ENCODE data around the gene POU2F2. TPM values are rescaled to one million over a fixed set of nuclear protein-coding genes. Genes with fewer than 3 reads are reported as not detected.

The POU2F2 gene
- polyA plus RNA-seq, 1 of the 3 experiments (the other 2 are of a cell fraction), result 0.49 TPM

DNA sequence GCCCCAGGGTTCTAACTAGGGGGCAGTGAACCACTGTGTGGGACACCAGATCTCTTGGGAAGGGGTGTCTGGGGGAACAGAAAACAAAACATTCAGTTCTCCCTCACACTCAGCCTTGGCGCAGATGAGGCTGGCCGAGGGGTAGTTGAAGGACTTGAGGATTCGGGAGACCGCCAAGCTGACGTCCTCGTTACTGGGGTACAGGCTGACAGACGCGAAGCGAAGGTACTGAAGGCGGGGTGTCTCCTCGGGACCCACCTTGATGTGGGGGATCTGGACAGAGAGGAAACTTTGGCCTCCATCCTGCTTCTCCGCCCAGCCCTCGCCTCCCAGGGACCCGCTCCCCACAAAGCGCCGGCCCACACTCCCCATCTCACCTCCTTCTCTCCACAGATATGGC, 69.9 kb downstream of the POU2F2 start:
- Histone ChIP-seq H3K9ac (no peak overlapping the region), H2AFZ (ENCODE audit: low read depth) (no peak overlapping the region), H3K4me3 (ENCODE audit: low read depth in 2 of 2, low read length in 1 of 2) (no peak overlapping the region), H3K27me3 (ENCODE audit: insufficient read depth) (peaks cover 16% of the 10 kb centered on the region), H3K27ac (ENCODE audit: low read depth in 2 of 2, low read length in 1 of 2) (no peak overlapping the region), H3K79me2 (ENCODE audit: insufficient read depth) (no peaks in the 10 kb centered on the region), H3F3A (replicated peaks; ENCODE audit: insufficient read depth) (no peaks in the 10 kb centered on the region), H3K4me1 (ENCODE audit: control insufficient read depth in 1 of 2, insufficient read depth in 2 of 2, low read depth in 1 of 2, low read length in 1 of 2) (peaks cover 0 to 15% of the 10 kb centered on the region in 2 experiments; a peak in 2 of 4 replicates), H3K9me3 (no peaks in the 10 kb centered on the region), H4K20me1 (ENCODE audit: insufficient read depth) (no peaks in the 10 kb centered on the region), H3K4me2 (no peak overlapping the region), H3K9me2 (no peaks in the 10 kb centered on the region), H3K36me3 (replicated peaks in 1 of 2; ENCODE audit: control insufficient read depth in 1 of 2, insufficient read depth in 2 of 2, low read length in 1 of 2) (no peaks in the 10 kb centered on the region)
- ChIA-PET CTCF (no interaction called here), POLR2A (no interaction called here)
- TF ChIP-seq TEAD4 (IDR thresholded peaks at IDR 0.05; ENCODE audit: borderline replicate concordance, insufficient read depth) (no peak), RAD21 (IDR thresholded peaks at IDR 0.05; ENCODE audit: low read length) (no peak), JUND (IDR thresholded peaks at IDR 0.05) (no peak), SMC3 (IDR thresholded peaks at IDR 0.05; ENCODE audit: low read depth, low read length) (no peak), NFIC (IDR thresholded peaks at IDR 0.05; ENCODE audit: borderline replicate concordance) (no peak), EZH2phosphoT487 (IDR thresholded peaks at IDR 0.05; ENCODE audit: borderline replicate concordance, low read depth) (no peak), RXRA (IDR thresholded peaks at IDR 0.05; ENCODE audit: borderline replicate concordance, low read depth) (no peak), RCOR1 (IDR thresholded peaks at IDR 0.05; ENCODE audit: low read length) (no peak)
- TF ChIP-seq, protein P1, sequence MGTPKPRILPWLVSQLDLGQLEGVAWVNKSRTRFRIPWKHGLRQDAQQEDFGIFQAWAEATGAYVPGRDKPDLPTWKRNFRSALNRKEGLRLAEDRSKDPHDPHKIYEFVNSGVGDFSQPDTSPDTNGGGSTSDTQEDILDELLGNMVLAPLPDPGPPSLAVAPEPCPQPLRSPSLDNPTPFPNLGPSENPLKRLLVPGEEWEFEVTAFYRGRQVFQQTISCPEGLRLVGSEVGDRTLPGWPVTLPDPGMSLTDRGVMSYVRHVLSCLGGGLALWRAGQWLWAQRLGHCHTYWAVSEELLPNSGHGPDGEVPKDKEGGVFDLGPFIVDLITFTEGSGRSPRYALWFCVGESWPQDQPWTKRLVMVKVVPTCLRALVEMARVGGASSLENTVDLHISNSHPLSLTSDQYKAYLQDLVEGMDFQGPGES (IDR thresholded peaks at IDR 0.05; ENCODE audit: low read depth, low read length), result no peak
- TF ChIP-seq, protein P2, sequence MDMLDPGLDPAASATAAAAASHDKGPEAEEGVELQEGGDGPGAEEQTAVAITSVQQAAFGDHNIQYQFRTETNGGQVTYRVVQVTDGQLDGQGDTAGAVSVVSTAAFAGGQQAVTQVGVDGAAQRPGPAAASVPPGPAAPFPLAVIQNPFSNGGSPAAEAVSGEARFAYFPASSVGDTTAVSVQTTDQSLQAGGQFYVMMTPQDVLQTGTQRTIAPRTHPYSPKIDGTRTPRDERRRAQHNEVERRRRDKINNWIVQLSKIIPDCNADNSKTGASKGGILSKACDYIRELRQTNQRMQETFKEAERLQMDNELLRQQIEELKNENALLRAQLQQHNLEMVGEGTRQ (IDR thresholded peaks at IDR 0.05; ENCODE audit: borderline replicate concordance, low read depth, low read length), result no peak
- no peak for DNase-seq
- WGBS (ENCODE audit: low lambda C conversion rate), result 87% methylated on average over 10 of the region's 16 CpGs

GRCh38 chr19:42060117-42060516, 72.1 kb downstream of the POU2F2 start:
- Histone ChIP-seq H2AFZ (ENCODE audit: low read depth) (no peak overlapping the region), H3K4me1 (ENCODE audit: control insufficient read depth in 1 of 2, insufficient read depth in 2 of 2, low read depth in 1 of 2, low read length in 1 of 2) (no peaks in the 10 kb centered on the region), H3K9me3 (no peaks in the 10 kb centered on the region), H3K79me2 (ENCODE audit: insufficient read depth) (no peaks in the 10 kb centered on the region), H3K4me3 (ENCODE audit: low read depth in 2 of 2, low read length in 1 of 2) (no peak overlapping the region), H3K27me3 (ENCODE audit: insufficient read depth) (peaks cover 4% of the 10 kb centered on the region), H3K27ac (ENCODE audit: low read depth in 2 of 2, low read length in 1 of 2) (no peak overlapping the region), H3K4me2 (no peak overlapping the region), H4K20me1 (ENCODE audit: insufficient read depth) (no peaks in the 10 kb centered on the region), H3K9me2 (no peaks in the 10 kb centered on the region), H3K36me3 (replicated peaks in 1 of 2; ENCODE audit: control insufficient read depth in 1 of 2, insufficient read depth in 2 of 2, low read length in 1 of 2) (no peaks in the 10 kb centered on the region), H3F3A (replicated peaks; ENCODE audit: insufficient read depth) (no peaks in the 10 kb centered on the region), H3K9ac (no peak overlapping the region)
- POLR2A ChIA-PET, result no interaction called here
- TF ChIP-seq, protein P3, sequence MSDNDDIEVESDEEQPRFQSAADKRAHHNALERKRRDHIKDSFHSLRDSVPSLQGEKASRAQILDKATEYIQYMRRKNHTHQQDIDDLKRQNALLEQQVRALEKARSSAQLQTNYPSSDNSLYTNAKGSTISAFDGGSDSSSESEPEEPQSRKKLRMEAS (IDR thresholded peaks at IDR 0.05; ENCODE audit: low read depth), result no peak
- no peak for TF ChIP-seq POLR2AphosphoS5 (IDR thresholded peaks at IDR 0.05; ENCODE audit: low read depth, low read length)
- no peak for TF ChIP-seq ZBTB33 (IDR thresholded peaks at IDR 0.05; ENCODE audit: borderline replicate concordance, low read depth)
- TF ChIP-seq, protein P2 (IDR thresholded peaks at IDR 0.05; ENCODE audit: borderline replicate concordance, low read depth, low read length), result no peak
- no peak for TF ChIP-seq REST (IDR thresholded peaks at IDR 0.05; ENCODE audit: low read depth, low read length)
- TF ChIP-seq FOSL2 (IDR thresholded peaks at IDR 0.05; ENCODE audit: borderline replicate concordance, low read depth), result no peak
- TF ChIP-seq RXRA (IDR thresholded peaks at IDR 0.05; ENCODE audit: borderline replicate concordance, low read depth), result no peak
- WGBS (ENCODE audit: low lambda C conversion rate), result 70% methylated on average over 3 of the region's 3 CpGs
- CTCF ChIA-PET, result interaction anchor here (0.8 to 1.2 kb wide), 2 partner anchors 25 to 63 kb away, joined by 3 read pairs; no protein-coding TSS in a partner anchor
- no peak for DNase-seq

Measured in SK-N-SH (cell line).